SKM-1 (cell line): ENCODE measurements around the gene PCBD2.
"Not testable (repeated sequence)": the region's sequence is repeated elsewhere in the genome, so short reads cannot be mapped to it uniquely, and the experiment has no call there.

Experiments
- DNase-seq: peaks from one replicate; lab custom pipeline; 2025; ENCODE audit not compliant: unreplicated experiment; lab: John Stamatoyannopoulos, UW

Gene PCBD2

GRCh38 chr5:134904610-134905245 lies at the start of gene PCBD2:
TSS of gene PCBD2 (plus strand) at chr5:134905131. CDS start at chr5:134905140, 9 bp downstream.
- DNase-seq = peak; percentile 75

GRCh38 chr5:134856465-134856864 lies 48.5 kb upstream of the PCBD2 start:
- not testable (repeated sequence) for DNase-seq

- no peak for DNase-seq
These were observed 47.5 kb upstream of the PCBD2 start for GRCh38 chr5:134857401-134857800.

- no peak for DNase-seq
These were observed 40.2 kb upstream of the PCBD2 start for GRCh38 chr5:134864707-134865106.

DNA sequence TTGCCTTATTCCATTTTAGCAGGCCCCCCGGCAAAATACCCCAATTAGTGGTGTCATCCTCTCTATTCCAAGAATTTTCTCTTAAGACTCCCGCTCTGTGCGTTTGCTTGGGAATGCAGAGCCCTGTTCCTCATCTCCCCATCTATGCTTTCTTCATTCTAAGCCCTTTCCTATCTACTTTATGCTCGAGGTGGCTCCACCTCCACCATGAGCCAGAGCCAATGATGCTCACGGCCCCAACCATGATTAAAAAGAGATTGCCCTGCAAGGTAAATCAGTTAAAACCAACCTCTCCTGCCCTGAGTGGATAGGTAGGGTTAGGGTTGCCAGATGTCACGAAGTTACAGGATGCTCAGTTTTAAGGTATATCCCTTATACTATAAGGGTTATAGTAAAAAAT lies 31.4 kb upstream of the PCBD2 start:
- no peak for DNase-seq

GRCh38 chr5:134873987-134874830 lies 30.7 kb upstream of the PCBD2 start, which contains the start of gene TXNDC15:
TSS of gene TXNDC15 (plus strand) at chr5:134874371. CDS start at chr5:134874428, 57 bp downstream.
- peak; percentile 69 for DNase-seq

GRCh38 chr5:134874831-134875655 lies 29.9 kb upstream of the PCBD2 start:
- DNase-seq = no peak

DNA sequence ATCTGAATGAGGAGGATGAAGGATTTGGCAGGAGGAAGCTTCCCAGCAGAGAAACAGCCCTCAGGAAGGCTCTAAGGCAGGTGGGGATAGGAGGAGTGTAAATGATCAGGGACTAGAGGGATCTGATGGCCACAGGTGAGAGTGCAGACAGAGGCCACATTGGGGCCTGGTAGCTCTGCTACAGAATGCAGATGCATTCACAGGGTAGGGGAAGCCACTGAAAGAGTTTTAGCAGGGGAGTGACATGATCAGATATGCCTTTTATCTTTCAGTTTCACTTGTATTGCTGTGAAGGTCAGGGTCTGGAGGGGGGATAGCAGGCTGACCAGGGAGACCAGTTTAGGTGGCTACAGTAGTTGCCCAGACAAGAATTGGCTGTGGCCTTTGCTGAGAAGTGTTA lies 27.8 kb upstream of the PCBD2 start:
- DNase-seq = no peak

GRCh38 chr5:134878403-134878802 lies 26.5 kb upstream of the PCBD2 start:
- DNase-seq = no peak

DNA sequence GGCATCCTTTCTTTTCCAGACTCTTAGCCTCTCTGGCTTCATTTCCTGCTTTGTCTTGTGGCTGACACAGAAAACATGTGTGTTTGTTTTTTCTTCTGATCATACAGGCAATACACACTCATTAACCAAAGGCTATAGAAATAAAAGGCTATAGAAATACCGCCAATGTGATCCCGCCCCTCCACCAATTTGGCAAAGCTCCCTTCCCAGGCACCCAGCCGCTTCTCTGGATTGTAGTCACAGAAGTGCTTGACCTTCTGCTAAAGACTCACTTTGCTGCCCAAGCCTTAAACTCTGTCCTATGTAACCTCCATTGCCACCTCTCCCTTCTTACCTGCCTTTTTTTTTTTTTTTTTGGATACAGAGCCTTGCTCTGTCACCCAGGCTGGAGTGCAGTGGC lies 25.5 kb upstream of the PCBD2 start:
- DNase-seq = no peak

DNA sequence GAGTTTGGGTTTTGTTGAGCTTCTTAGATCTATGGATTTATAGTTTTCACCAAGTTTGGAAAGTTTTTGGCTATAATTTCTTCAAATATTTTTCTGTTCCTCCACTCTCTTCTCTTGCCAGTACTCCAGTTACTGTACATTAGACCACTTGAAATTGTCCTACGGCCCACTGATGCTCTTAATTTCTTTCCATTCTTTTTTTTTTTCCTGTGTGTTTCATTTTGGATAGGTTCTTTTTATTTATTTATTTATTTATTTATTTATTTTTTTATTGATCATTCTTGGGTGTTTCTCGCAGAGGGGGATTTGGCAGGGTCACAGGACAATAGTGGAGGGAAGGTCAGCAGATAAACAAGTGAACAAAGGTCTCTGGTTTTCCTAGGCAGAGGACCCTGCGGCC lies 24.0 kb upstream of the PCBD2 start:
- not testable (repeated sequence) for DNase-seq

GRCh38 chr5:134881711-134882110 lies 23.2 kb upstream of the PCBD2 start:
- DNase-seq = not testable (repeated sequence)

- no peak for DNase-seq
These were observed 17.3 kb upstream of the PCBD2 start for GRCh38 chr5:134887593-134888159.

- no peak for DNase-seq
These were observed 15.6 kb upstream of the PCBD2 start for GRCh38 chr5:134889335-134889734.

DNA sequence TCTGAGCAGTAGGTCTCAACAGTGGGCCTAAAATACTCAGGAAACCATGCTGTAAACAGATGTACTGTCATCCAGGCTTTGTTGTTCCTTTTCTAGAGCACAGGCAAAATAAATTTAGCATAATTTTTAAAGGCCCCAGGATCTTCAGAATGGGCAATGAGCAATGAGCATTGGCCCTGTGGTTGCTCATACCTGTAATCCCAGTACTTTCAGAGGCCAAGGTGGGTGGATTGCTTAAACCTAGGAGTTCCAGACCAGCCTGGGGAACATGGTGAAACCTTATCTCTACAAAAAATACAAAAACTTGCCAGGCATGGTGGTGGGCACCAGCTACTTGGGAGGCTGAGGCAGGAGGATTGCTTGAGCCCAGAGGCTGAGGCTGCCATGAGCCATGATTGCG lies 13.5 kb upstream of the PCBD2 start:
- DNase-seq = no peak

DNA sequence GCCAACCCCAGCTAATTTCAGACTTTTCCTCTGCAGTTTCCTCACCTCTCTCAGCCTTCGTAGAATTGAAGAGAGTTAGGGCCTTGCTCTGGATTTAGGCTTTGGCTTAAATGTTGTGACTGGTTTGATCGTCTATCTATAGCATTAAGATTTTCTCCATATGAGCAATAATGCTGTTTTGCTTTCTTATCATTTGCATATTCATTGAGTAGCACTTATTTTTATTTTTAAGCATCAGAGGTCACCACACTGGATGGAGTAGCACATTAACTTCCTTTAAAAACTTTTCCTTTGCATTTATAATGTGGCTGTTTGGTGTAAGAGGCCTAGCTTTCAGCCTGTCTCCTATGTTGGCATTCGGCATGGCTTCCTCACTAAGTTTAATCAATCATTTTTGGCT lies 12.6 kb upstream of the PCBD2 start:
- DNase-seq = no peak

DNA sequence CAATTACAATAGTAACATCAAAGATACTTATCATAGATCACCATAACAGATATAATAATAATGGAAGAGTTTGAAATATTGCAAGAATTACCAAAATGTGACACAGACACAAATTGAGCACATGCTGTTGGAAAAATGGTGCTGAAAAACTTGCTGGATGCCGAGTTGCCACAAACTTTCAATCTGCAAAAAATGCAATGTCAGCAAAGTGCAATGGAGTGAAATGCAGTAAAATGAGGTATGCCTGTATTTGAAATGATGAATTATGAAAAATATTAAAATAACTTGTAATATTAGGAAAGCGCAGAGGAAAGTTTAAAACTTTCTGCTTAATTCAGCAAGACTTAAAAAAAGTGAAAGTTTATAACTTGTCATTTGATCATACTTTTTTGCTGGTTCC lies 12.0 kb upstream of the PCBD2 start:
- DNase-seq = no peak

DNA sequence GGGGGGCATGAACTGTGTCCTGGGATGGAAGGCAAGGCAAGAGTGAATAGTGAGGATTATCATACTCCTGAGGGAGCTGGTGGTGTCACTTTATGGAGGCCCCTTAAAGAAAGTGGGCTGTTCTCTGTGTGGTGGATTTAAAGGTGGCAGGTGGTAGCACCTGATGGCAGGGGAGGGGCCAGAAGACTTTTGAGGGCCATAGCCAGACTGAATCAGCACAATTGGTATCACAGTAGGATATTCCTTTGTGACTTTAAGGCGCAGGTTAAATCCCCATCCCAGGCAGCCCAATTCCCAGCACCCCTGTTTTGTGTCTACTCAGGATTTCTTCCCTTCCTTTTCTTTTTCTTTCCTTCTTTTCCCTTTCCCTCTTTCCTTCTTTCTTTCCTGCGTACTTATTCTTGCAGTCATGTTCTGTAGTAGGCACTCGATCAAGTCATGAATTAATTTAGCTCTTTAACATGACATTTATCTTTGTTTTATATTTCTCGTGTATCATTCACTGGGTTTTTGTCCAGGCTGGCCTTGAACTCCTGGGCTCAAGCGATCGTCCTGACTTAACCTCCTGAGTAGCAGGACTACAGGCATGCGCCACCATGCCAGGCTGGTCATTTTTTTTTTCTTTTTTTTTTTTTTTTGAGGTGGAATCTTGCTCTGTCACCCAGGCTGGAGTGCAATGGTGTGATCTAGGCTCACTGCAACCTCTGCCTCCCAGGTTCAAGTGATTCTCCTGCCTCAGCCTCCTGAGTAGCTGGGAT lies 11.0 kb upstream of the PCBD2 start:
- DNase-seq = no peak

DNA sequence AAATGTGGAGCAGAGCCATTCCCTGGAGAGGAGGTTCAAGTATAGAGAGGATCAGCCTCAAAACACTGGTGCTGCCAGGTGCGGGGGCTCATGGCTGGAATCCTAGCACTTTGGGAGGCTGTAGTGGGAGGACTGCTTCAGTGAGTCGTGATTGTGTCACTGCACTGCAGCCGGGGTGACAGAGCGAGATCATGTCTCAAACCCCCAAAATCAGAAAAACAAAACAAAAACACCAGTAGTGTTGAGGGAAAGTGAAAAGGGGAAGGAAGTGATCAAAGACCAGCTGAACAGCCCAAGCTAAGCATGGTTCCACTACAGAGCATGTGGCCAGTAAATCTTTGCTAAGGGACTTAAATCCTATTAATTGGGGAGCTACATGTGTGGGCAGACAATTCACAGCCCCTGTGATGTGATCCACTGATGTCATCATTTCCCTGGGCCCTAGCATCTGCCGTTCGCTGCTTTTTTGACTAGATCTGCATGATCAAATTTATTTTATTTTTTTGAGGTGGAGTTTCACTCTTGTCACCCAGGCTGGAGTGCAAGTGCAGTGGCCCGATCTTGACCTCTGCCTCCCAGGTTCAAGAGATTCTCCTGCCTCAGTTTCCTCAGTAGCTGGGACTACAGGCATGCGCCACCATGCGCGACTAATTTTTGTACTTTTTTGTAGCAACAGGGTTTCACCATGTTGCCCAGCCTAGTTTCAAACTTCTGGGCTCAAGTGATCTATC lies 2.7 kb upstream of the PCBD2 start:
- peak; percentile 13 for DNase-seq
